ENCODE data around the gene ACOX2. TPM values are rescaled to one million over a fixed set of nuclear protein-coding genes. Genes with fewer than 3 reads are reported as not detected.
A peak's percentile ranks its signal among the peaks of the same experiment; 100 is the strongest.

The ACOX2 gene
- total RNA-seq, 1 experiment from 2014 or later, result 1.1 TPM

DNA sequence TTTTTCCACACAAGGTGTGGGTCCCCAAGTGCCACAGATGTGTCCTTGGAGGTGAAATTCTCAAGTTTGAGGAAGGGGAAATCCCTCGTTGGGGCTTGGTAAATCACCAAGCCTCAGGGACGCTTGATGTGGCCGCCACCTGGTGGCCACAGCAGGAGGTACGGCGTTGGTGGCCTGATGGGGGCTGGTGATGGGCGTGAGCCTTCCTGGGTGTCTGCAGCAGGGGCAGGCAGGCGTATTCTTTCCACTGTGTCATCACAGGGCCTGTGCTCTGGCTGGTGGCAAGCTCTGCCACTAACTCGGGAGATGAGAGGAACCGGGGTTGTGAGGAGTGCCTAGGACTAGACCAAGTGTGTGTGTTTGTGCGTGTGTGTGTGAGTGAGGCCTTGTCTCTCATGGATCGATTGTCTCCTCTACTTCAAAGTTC lies 4.2 kb downstream of the ACOX2 start:
- Mint-ChIP-seq H3K36me3 (ENCODE audit: insufficient read depth, unreplicated experiment) (peaks cover 8% of the 10 kb centered on the region), H3K27ac (ENCODE audit: unreplicated experiment) (no peak overlapping the region), H3K9me3 (ENCODE audit: low read depth, unreplicated experiment) (no peaks in the 10 kb centered on the region), H3K4me1 (ENCODE audit: low read depth, unreplicated experiment) (peaks cover 34% of the 10 kb centered on the region), H3K27me3 (ENCODE audit: unreplicated experiment) (no peaks in the 10 kb centered on the region), H3K4me3 (ENCODE audit: low read depth, unreplicated experiment) (no peak overlapping the region)
- BruUV-seq (replicated peaks), result no TSS peak
- peak; percentile 82 for DNase-seq
- CTCF ChIA-PET, result no interaction called here
- intact Hi-C loops (cut with micrococcal nuclease; ENCODE audit: unreplicated experiment), result loop anchor here (1.0 to 2.0 kb wide), 4 partner anchors 40 to 212 kb away; partner anchors contain the start of gene KCTD6
- TF ChIP-seq, protein P1, sequence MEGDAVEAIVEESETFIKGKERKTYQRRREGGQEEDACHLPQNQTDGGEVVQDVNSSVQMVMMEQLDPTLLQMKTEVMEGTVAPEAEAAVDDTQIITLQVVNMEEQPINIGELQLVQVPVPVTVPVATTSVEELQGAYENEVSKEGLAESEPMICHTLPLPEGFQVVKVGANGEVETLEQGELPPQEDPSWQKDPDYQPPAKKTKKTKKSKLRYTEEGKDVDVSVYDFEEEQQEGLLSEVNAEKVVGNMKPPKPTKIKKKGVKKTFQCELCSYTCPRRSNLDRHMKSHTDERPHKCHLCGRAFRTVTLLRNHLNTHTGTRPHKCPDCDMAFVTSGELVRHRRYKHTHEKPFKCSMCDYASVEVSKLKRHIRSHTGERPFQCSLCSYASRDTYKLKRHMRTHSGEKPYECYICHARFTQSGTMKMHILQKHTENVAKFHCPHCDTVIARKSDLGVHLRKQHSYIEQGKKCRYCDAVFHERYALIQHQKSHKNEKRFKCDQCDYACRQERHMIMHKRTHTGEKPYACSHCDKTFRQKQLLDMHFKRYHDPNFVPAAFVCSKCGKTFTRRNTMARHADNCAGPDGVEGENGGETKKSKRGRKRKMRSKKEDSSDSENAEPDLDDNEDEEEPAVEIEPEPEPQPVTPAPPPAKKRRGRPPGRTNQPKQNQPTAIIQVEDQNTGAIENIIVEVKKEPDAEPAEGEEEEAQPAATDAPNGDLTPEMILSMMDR (IDR thresholded peaks at IDR 0.05; ENCODE audit: unreplicated experiment), result peak; percentile 72

DNA sequence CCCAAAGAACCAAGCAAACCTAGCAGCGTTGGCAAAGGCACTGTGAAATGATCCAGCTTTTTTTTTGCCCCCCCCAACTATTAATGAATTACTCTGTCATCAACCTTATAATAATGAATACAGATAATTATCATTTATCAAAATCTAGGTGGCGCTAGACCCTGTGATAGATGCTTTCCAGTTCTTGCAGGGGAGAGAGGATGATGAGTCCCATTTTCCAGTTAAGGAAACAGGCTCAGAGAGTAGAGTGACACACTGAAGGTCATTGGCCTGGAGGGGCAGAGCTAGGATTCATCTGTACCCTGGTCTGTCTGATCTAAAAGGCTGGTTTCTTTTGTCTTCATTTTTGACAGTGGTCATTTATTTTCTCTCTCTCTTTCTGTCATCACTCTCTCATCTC lies 5.0 kb downstream of the ACOX2 start:
- CTCF ChIA-PET, result interaction anchor here (0.6 kb wide), 1 partner anchor 217 kb away, joined by 4 read pairs; no protein-coding TSS in a partner anchor
- Mint-ChIP-seq H3K4me3 (ENCODE audit: low read depth, unreplicated experiment) (no peak overlapping the region), H3K9me3 (ENCODE audit: low read depth, unreplicated experiment) (peaks cover under 1% of the 10 kb centered on the region), H3K27ac (ENCODE audit: unreplicated experiment) (no peak overlapping the region), H3K4me1 (ENCODE audit: low read depth, unreplicated experiment) (peaks cover 33% of the 10 kb centered on the region), H3K27me3 (ENCODE audit: unreplicated experiment) (no peaks in the 10 kb centered on the region), H3K36me3 (ENCODE audit: insufficient read depth, unreplicated experiment) (peaks cover 9% of the 10 kb centered on the region)
- intact Hi-C loops (cut with micrococcal nuclease; ENCODE audit: unreplicated experiment), result loop anchor here (1.0 to 2.0 kb wide), 4 partner anchors 39 to 211 kb away; partner anchors contain the start of gene KCTD6
- BruUV-seq (replicated peaks), result no TSS peak
- TF ChIP-seq, protein P1 (IDR thresholded peaks at IDR 0.05; ENCODE audit: unreplicated experiment), result peak; percentile 34
- no peak for DNase-seq

DNA sequence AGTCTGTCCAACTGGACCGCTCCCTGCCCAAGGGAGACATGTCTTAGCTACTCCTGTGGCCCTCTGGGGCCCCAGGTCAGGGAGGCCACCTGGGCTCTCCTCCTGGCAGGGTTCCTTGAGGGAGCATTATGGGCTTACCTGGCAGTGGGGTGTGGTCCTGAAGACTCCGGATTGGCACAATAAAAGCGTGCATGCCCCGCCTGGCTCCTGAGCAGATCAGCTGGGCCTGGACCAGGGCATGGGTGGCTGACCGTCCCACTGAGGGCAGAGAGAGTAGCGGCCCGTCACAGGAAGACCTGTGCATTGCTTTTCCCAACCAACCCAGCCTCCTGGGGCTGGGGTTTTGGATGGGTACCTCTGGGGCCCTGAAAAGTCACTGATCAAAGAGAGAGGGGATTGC lies 5.4 kb downstream of the ACOX2 start:
- H3K36me3 Mint-ChIP-seq (ENCODE audit: insufficient read depth, unreplicated experiment), result peaks cover 12% of the 10 kb centered on the region
- no peak overlapping the region for H3K27ac Mint-ChIP-seq (ENCODE audit: unreplicated experiment)
- BruUV-seq (replicated peaks), result no TSS peak
- no peak overlapping the region for H3K4me3 Mint-ChIP-seq (ENCODE audit: low read depth, unreplicated experiment)
- H3K9me3 Mint-ChIP-seq (ENCODE audit: low read depth, unreplicated experiment), result peaks cover 3% of the 10 kb centered on the region
- DNase-seq, result no peak
- intact Hi-C loops (cut with micrococcal nuclease; ENCODE audit: unreplicated experiment), result no loop called here
- H3K27me3 Mint-ChIP-seq (ENCODE audit: unreplicated experiment), result no peaks in the 10 kb centered on the region
- TF ChIP-seq, protein P1 (IDR thresholded peaks at IDR 0.05; ENCODE audit: unreplicated experiment), result no peak
- peaks cover 37% of the 10 kb centered on the region for H3K4me1 Mint-ChIP-seq (ENCODE audit: low read depth, unreplicated experiment)
- CTCF ChIA-PET, result interaction anchor here (0.6 kb wide), 1 partner anchor 217 kb away, joined by 4 read pairs; no protein-coding TSS in a partner anchor

DNA sequence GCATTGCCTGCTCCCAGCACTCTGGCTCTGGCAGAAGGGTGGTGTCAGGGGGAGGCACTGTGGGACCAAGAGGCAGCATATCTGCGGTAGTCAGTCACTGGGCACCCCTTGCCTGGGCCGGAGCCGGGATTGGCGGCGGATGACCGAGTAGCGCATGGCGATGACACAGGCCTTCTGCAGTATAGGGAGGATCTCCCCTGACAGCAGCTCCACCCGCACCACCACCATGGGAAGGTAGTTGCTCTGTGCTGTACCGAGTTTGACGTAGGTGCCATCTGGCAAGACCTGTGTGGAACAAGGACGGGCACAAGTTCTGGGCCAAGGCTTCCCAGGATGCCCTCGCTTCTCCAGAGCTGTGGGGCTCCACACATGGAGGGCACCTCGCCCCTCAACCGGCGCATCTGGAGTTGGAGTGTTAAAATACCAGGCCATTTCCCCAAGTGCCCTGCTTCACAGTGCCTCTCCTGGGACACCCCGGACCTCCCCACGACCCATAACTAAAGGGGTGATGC lies 6.6 kb downstream of the ACOX2 start:
- no TSS peak for BruUV-seq (replicated peaks)
- no peaks in the 10 kb centered on the region for H3K27me3 Mint-ChIP-seq (ENCODE audit: unreplicated experiment)
- CTCF ChIA-PET, result no interaction called here
- H3K36me3 Mint-ChIP-seq (ENCODE audit: insufficient read depth, unreplicated experiment), result peaks cover 12% of the 10 kb centered on the region
- peaks cover 37% of the 10 kb centered on the region for H3K4me1 Mint-ChIP-seq (ENCODE audit: low read depth, unreplicated experiment)
- H3K4me3 Mint-ChIP-seq (ENCODE audit: low read depth, unreplicated experiment), result no peak overlapping the region
- no peak for DNase-seq
- TF ChIP-seq, protein P1 (IDR thresholded peaks at IDR 0.05; ENCODE audit: unreplicated experiment), result no peak
- H3K9me3 Mint-ChIP-seq (ENCODE audit: low read depth, unreplicated experiment), result peaks cover 3% of the 10 kb centered on the region
- intact Hi-C loops (cut with micrococcal nuclease; ENCODE audit: unreplicated experiment), result no loop called here
- H3K27ac Mint-ChIP-seq (ENCODE audit: unreplicated experiment), result no peak overlapping the region

All from Calu3 (cell line).